Transverse colon (tissue), 4 donors: Measurements from ENCODE around the gene PCCB. TPM values are rescaled to one million over a fixed set of nuclear protein-coding genes. Genes with fewer than 3 reads are reported as not detected.

Source experiments
- DNase-seq: peaks from one replicate; pipeline ENCODE4 v3.0.0-alpha.2; 2019
- H3K27ac ChIP-seq, 4 donors: fragments of 200-600 bp; sonication (generic); 2 replicates each; pipeline ENCODE4 v1.5.1; 2016 to 2018; ENCODE audit warnings: inconsistent platforms in 4 of 4
- H3K27me3 ChIP-seq: fragments of 200-600 bp; sonication (generic); 2 replicates; pipeline ENCODE4 v1.5.1; 2017; ENCODE audit warnings: inconsistent platforms
- H3K36me3 ChIP-seq, 4 donors: fragments of 200-600 bp; sonication (generic); 2 replicates each; pipeline ENCODE4 v1.5.1; 2017 to 2019; ENCODE audit warnings: inconsistent platforms in 4 of 4
- H3K4me1 ChIP-seq, 4 donors: fragments of 200-600 bp; sonication (generic); 2 replicates each; pipeline ENCODE4 v1.5.1; 2017 to 2020; ENCODE audit warnings: inconsistent platforms in 4 of 4
- H3K4me3 ChIP-seq, 4 donors: fragments of 200-600 bp; sonication (generic); 1 replicate in 1 of 4; 2 replicates in 3 of 4; pipeline versions ENCODE4 v1.5.1 to v1.6.1; 2017 to 2019; ENCODE audit warnings: inconsistent platforms in 4 of 4
- H3K9me3 ChIP-seq, 2 donors: fragments of 200-600 bp; sonication (generic); 2 replicates each; pipeline ENCODE4 v1.5.1; 2017 to 2019; ENCODE audit warnings: inconsistent platforms in 2 of 2
- EP300 ChIP-seq: sonication (generic); formaldehyde crosslinking; IDR thresholded peaks from one replicate; pipeline ENCODE4 v1.6.1; 2017; ENCODE audit warnings: antibody characterized with exemption, low read depth
- POLR2A ChIP-seq: fragments of 450-650 bp; IDR thresholded peaks from one replicate; pipeline ENCODE4 v1.6.1; 2016; ENCODE audit warnings: antibody characterized with exemption, mild to moderate bottlenecking, moderate library complexity
- POLR2AphosphoS5 ChIP-seq, 3 donors: sonication (generic); formaldehyde crosslinking; IDR thresholded peaks; one replicate each; pipeline ENCODE4 v1.6.1; 2016; ENCODE audit warnings: antibody characterized with exemption in 3 of 3
- WGBS, 2 donors: methylation state at CpG; one replicate each; pipeline ENCODE4 v1.1.5; 2018; ENCODE audit warnings: low coverage in 1 of 2; 5-methylcytosine and 5-hydroxymethylcytosine counted together
- in situ Hi-C, 4 donors: fragments of 200-750 bp; cut with MboI; loops; one replicate each; pipeline versions ENCODE4 v1.15.0 to v1.15.1; 2017; ENCODE audit warnings: low sequenced_read_pairs in 3 of 4, low pct_ligation_motif_present in 1 of 4, low pct_unique_long_range_greater_than_20kb in 1 of 4
- intact Hi-C: fragments of 100-400 bp; cut with DNase I; formaldehyde crosslinking; loops from one replicate; pipeline ENCODE4 v1.15.1; 2023; ENCODE audit warnings: low total_unique reads
- total RNA-seq, 4 donors: library from RNA; depleted of rRNA; stranded (reverse); fragments of >200 nt; gene quantifications; one replicate each; pipeline ENCODE4 v1.1.0, GENCODE V29; 2016
- TF ChIP-seq, protein P1 (sequence below), 5 experiments: fragments of 200-600 bp in 3 of 5; fragments of 450-650 bp in 2 of 5; sonication (generic) in 3 of 5; IDR thresholded peaks; 1 replicate in 2 of 5; 2 replicates in 3 of 5; pipeline ENCODE4 v1.5.1; 2016 to 2017; ENCODE audit warnings: antibody characterized with exemption in 5 of 5, inconsistent platforms in 3 of 5, mild to moderate bottlenecking in 2 of 5, moderate library complexity in 1 of 5

Gene PCCB
- total RNA-seq, 4 donors from 2014 or later = 5.2 to 63.1 (median 48.0) TPM

- in situ Hi-C loops (no loop called here), intact Hi-C loops (no loop called here)
- TF ChIP-seq, protein P1, sequence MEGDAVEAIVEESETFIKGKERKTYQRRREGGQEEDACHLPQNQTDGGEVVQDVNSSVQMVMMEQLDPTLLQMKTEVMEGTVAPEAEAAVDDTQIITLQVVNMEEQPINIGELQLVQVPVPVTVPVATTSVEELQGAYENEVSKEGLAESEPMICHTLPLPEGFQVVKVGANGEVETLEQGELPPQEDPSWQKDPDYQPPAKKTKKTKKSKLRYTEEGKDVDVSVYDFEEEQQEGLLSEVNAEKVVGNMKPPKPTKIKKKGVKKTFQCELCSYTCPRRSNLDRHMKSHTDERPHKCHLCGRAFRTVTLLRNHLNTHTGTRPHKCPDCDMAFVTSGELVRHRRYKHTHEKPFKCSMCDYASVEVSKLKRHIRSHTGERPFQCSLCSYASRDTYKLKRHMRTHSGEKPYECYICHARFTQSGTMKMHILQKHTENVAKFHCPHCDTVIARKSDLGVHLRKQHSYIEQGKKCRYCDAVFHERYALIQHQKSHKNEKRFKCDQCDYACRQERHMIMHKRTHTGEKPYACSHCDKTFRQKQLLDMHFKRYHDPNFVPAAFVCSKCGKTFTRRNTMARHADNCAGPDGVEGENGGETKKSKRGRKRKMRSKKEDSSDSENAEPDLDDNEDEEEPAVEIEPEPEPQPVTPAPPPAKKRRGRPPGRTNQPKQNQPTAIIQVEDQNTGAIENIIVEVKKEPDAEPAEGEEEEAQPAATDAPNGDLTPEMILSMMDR (IDR thresholded peaks at IDR 0.05) = no peak
- no peak for TF ChIP-seq EP300
- TF ChIP-seq POLR2A = no peak
- TF ChIP-seq POLR2AphosphoS5 (IDR thresholded peaks at IDR 0.05) = no peak
- H3K36me3 ChIP-seq = no peaks in the 10 kb centered on the region
- no peak overlapping the region for H3K4me3 ChIP-seq
- H3K27me3 ChIP-seq = no peaks in the 10 kb centered on the region
- H3K27ac ChIP-seq = no peak overlapping the region
- H3K4me1 ChIP-seq = peaks cover 0 to 7% (median 0%) of the 10 kb centered on the region in 4 donors
- WGBS, 2 donors = 28% methylated on average over 1 of the region's 1 CpG; no CpG with 5 or more reads in 1 of the 2 donors
- H3K9me3 ChIP-seq = no peaks in the 10 kb centered on the region
- DNase-seq = no peak
Observed at GRCh38 chr3:136239094-136239493, 11.0 kb upstream of the PCCB start.

DNA sequence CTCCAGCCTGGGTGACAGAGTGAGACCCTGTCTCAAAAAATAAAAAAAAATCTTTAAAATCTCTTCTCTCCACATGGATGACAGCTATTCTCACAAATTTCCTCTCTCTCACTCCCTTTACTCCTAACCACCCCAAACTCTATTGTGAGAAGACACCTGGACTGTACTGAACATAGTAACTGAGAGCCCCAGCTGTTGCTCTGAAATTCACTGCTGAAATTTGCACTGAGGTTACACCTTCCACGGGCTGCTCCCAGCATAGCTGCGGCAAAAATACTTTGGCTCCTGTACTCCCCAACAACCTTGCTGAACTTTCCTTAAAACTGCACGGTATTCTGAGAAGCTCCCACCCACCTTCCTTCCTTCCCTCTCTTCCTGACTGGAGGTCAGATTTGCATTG lies 4.4 kb upstream of the PCCB start:
- intact Hi-C loops (no loop called here), in situ Hi-C loops (no loop called here)
- no peak overlapping the region for H3K27ac ChIP-seq
- 56 to 69% methylated on average over 2 to 3 of the region's 3 CpGs for WGBS, 2 donors
- TF ChIP-seq EP300 = no peak
- no peak for TF ChIP-seq POLR2A
- TF ChIP-seq POLR2AphosphoS5 (IDR thresholded peaks at IDR 0.05) = no peak
- TF ChIP-seq, protein P1 (IDR thresholded peaks at IDR 0.05) = no peak
- no peaks in the 10 kb centered on the region for H3K27me3 ChIP-seq
- DNase-seq = no peak
- H3K9me3 ChIP-seq = no peaks in the 10 kb centered on the region
- H3K4me1 ChIP-seq = peaks cover 0 to 4% (median under 1%) of the 10 kb centered on the region in 4 donors
- no peaks in the 10 kb centered on the region for H3K36me3 ChIP-seq
- no peak overlapping the region for H3K4me3 ChIP-seq

GRCh38 chr3:136247436-136247835 lies 2.7 kb upstream of the PCCB start:
- no peaks in the 10 kb centered on the region for H3K27me3 ChIP-seq
- no peak for DNase-seq
- peaks cover 7 to 17% (median 11%) of the 10 kb centered on the region in 4 donors for H3K4me1 ChIP-seq
- H3K4me3 ChIP-seq = no peak overlapping the region
- H3K9me3 ChIP-seq = no peaks in the 10 kb centered on the region
- in situ Hi-C loops (no loop called here), intact Hi-C loops (no loop called here)
- no peaks in the 10 kb centered on the region for H3K36me3 ChIP-seq
- WGBS, 2 donors = 50 to 59% methylated on average over 1 of the region's 1 CpG
- TF ChIP-seq, protein P1 (IDR thresholded peaks at IDR 0.05) = no peak
- no peak overlapping the region for H3K27ac ChIP-seq

GRCh38 chr3:136247855-136248590 lies 2.1 kb upstream of the PCCB start:
- H3K27me3 ChIP-seq = no peaks in the 10 kb centered on the region
- H3K27ac ChIP-seq = no peak overlapping the region
- H3K4me1 ChIP-seq = peaks cover 7 to 17% (median 11%) of the 10 kb centered on the region in 4 donors
- in situ Hi-C loops (no loop called here), intact Hi-C loops (no loop called here)
- H3K9me3 ChIP-seq = no peaks in the 10 kb centered on the region
- no peaks in the 10 kb centered on the region for H3K36me3 ChIP-seq
- 93% methylated on average over 4 of the region's 4 CpGs; no CpG with 5 or more reads in 1 of the 2 donors for WGBS, 2 donors
- no peak for DNase-seq
- TF ChIP-seq POLR2A = no peak
- H3K4me3 ChIP-seq = no peak overlapping the region

GRCh38 chr3:136249091-136249490 lies 1.0 kb upstream of the PCCB start:
- Histone ChIP-seq H3K4me1 (peaks cover 7 to 17% (median 11%) of the 10 kb centered on the region in 4 donors), H3K27me3 (no peaks in the 10 kb centered on the region), H3K27ac (no peak overlapping the region), H3K4me3 (no peak overlapping the region), H3K36me3 (no peaks in the 10 kb centered on the region), H3K9me3 (no peaks in the 10 kb centered on the region)
- no peak for TF ChIP-seq EP300
- no peak for TF ChIP-seq POLR2AphosphoS5 (IDR thresholded peaks at IDR 0.05)
- TF ChIP-seq POLR2A = no peak
- TF ChIP-seq, protein P1 (IDR thresholded peaks at IDR 0.05) = no peak
- intact Hi-C loops = no loop called here
- in situ Hi-C loops = no loop called here
- 93% methylated on average over 3 of the region's 3 CpGs; no CpG with 5 or more reads in 1 of the 2 donors for WGBS, 2 donors
- DNase-seq = no peak
